K562 (cell line): ENCODE results near the gene FOXS1. TPM values are rescaled to one million over a fixed set of nuclear protein-coding genes. Genes with fewer than 3 reads are reported as not detected.
A peak's percentile ranks its signal among the peaks of the same experiment; 100 is the strongest.

Experiments
- ARHGAP35 ChIP-seq: fragments of 450-650 bp; IDR thresholded peaks from 2 replicates; pipeline ENCODE4 v1.6.1; 2018; ENCODE audit not compliant: partially characterized antibody
- CTCF ChIP-seq, 3 experiments: IDR thresholded peaks in 2 of 3; conservative IDR thresholded peaks in 1 of 3; 2 replicates each; pipeline ENCODE4 v1.5.1; 2011 to 2012; ENCODE audit warnings: low read length in 3 of 3, mild to moderate bottlenecking in 3 of 3, control low read depth in 2 of 3, improper control_type of control experiment in 1 of 3, inconsistent platforms in 1 of 3, low read depth in 1 of 3, mixed read lengths in 1 of 3, moderate library complexity in 1 of 3; ENCODE audit not compliant: insufficient read depth in 2 of 3
- DACH1 ChIP-seq: fragments of 450-650 bp; IDR thresholded peaks from 2 replicates; pipeline ENCODE4 v1.6.1; 2018; ENCODE audit not compliant: partially characterized antibody
- DPF2 ChIP-seq: fragments of 450-650 bp; IDR thresholded peaks from 2 replicates; pipeline ENCODE4 v1.6.1; 2016
- GATAD2A ChIP-seq: fragments of 450-650 bp; IDR thresholded peaks from 2 replicates; pipeline ENCODE4 v1.6.1; 2017
- HCFC1 ChIP-seq: IDR thresholded peaks from 2 replicates; pipeline ENCODE4 v1.6.1; 2012; ENCODE audit warnings: low read depth, low read length, improper control_type of control experiment
- HNRNPH1 ChIP-seq: fragments of 200-400 bp; formaldehyde crosslinking; optimal IDR thresholded peaks from 2 replicates; pipeline ENCODE3; 2017; ENCODE audit warnings: low read depth, mild to moderate bottlenecking, low read length, moderate library complexity
- JUND ChIP-seq, 2 experiments: IDR thresholded peaks; 2 replicates in 1 of 2; 3 replicates in 1 of 2; pipeline ENCODE4 v1.6.1; 2011; ENCODE audit warnings: borderline replicate concordance in 2 of 2, low read depth in 2 of 2, low read length in 2 of 2, improper control_type of control experiment in 1 of 2, missing biosample characterization in 1 of 2, missing genetic modification characterization in 1 of 2, missing genetic modification reagents in 1 of 2
- NCOA4 ChIP-seq: fragments of 450-650 bp; IDR thresholded peaks from 2 replicates; pipeline ENCODE4 v1.6.1; 2018; ENCODE audit warnings: mild to moderate bottlenecking; ENCODE audit not compliant: partially characterized antibody
- NFIC ChIP-seq: fragments of 450-650 bp; IDR thresholded peaks from 2 replicates; pipeline ENCODE4 v1.6.1; 2017; ENCODE audit warnings: mild to moderate bottlenecking, inconsistent platforms
- POLR2A ChIP-seq: fragments of 450-650 bp; conservative IDR thresholded peaks from 2 replicates; pipeline ENCODE4 v1.6.1; 2016
- RBM17 ChIP-seq: fragments of 200-400 bp; formaldehyde crosslinking; IDR thresholded peaks from 2 replicates; pipeline ENCODE4 v1.6.1; 2017; ENCODE audit warnings: low read depth, mild to moderate bottlenecking, low read length, borderline replicate concordance
- RNF2 ChIP-seq: sonication (generic); IDR thresholded peaks from 2 replicates; pipeline ENCODE4 v1.6.1; 2016
- TRIM24 ChIP-seq, 2 experiments: fragments of 450-650 bp; IDR thresholded peaks; 2 replicates each; pipeline ENCODE4 v1.6.1; 2016
- XRCC5 ChIP-seq: fragments of 200-400 bp; formaldehyde crosslinking; IDR thresholded peaks from 2 replicates; pipeline ENCODE4 v1.6.1; 2017; ENCODE audit warnings: low read depth, mild to moderate bottlenecking, low read length
- ZBTB34 ChIP-seq: fragments of 250-450 bp; sonication (Bioruptor Pico); IDR thresholded peaks from 2 replicates; pipeline ENCODE4 v1.8.0; 2021; ENCODE audit warnings: mild to moderate bottlenecking, moderate library complexity
- ZNF143 ChIP-seq: sonication (generic); formaldehyde crosslinking; IDR thresholded peaks from 2 replicates; pipeline ENCODE4 v1.9.0; 2022; ENCODE audit warnings: mild to moderate bottlenecking, missing genetic modification reagents
- ZNF407 ChIP-seq: fragments of 450-650 bp; IDR thresholded peaks from 2 replicates; pipeline ENCODE4 v1.6.1; 2016; ENCODE audit warnings: low read depth
- polyA plus RNA-seq, 8 experiments: library from polyadenylated mRNA; depleted of rRNA in 4 of 8; stranded (reverse) in 5 of 8; unstranded in 3 of 8; fragments of >200 nt; fragmentation: Nextera tagmentation in 2 of 8; fragmentation: Illumina TruSeq in 1 of 8; extraction: Ambion mirVana in 2 of 8; extraction: Trizol in 1 of 8; gene quantifications; 2 replicates each; pipeline versions ENCODE4 v1.2.1 to v1.2.3, GENCODE V29; 2011 to 2014; ENCODE audit warnings: inconsistent platforms in 1 of 8, missing spikeins in 1 of 8
- total RNA-seq, 7 experiments: library from RNA; depleted of rRNA in 6 of 7; stranded (reverse); fragments of >200 nt in 6 of 7; fragmentation: Illumina TruSeq in 2 of 7; extraction: Trizol in 2 of 7; gene quantifications; 2 replicates each; pipeline versions ENCODE4 v1.2.1 to v1.2.3, GENCODE V29; 2011 to 2021; ENCODE audit warnings: low replicate concordance in 1 of 7

Gene FOXS1
- total and polyA plus RNA-seq, 9 of the 15 experiments (the other 6 are each of a cell fraction or from before 2014, with no cell fraction given): not detected

GRCh38 chr20:31822421-31823330 is 22.7 kb downstream of the FOXS1 start (continued):
- TF ChIP-seq ZBTB34 (CRISPR knock-in tag): no peak
- TF ChIP-seq DPF2: no peak
- TF ChIP-seq JUND (IDR thresholded peaks at IDR 0.05; ENCODE audit: borderline replicate concordance, low read depth, low read length): peak; percentile 18; the same call in 1 of the 2 replicates
- TF ChIP-seq JUND (tag; IDR thresholded peaks at IDR 0.05; ENCODE audit: borderline replicate concordance, low read depth, low read length): no peak
- TF ChIP-seq RBM17: no peak
- no peak for TF ChIP-seq ZNF143 (CRISPR knock-in tag)
- TF ChIP-seq ZNF407: no peak
- no peak for TF ChIP-seq NCOA4
- TF ChIP-seq XRCC5: no peak
- TF ChIP-seq RNF2: no peak
- TF ChIP-seq CTCF (IDR thresholded peaks at IDR 0.05 in 2 of 3, conservative IDR thresholded peaks at IDR 0.05 in 1 of 3; ENCODE audit: insufficient read depth in 2 of 3, low read depth in 1 of 3, low read length in 3 of 3): peak; percentile 90 to 95 (median 95)
- no peak for TF ChIP-seq POLR2A
- TF ChIP-seq NFIC: no peak
- TF ChIP-seq ARHGAP35: no peak
- TF ChIP-seq HCFC1: no peak
- no peak for TF ChIP-seq DACH1
- TF ChIP-seq TRIM24 (IDR thresholded peaks at IDR 0.05): no peak
- TF ChIP-seq GATAD2A: no peak
- no peak for TF ChIP-seq HNRNPH1
